Gastrocnemius medialis (tissue), 4 donors: ENCODE data around the gene TAS1R2. TPM values are rescaled to one million over a fixed set of nuclear protein-coding genes. Genes with fewer than 3 reads are reported as not detected.

Source experiments
- ATAC-seq, 2 donors: fragments of 150-250 bp; one replicate each; pipeline ENCODE4 v1.9.1; 2016
- DNase-seq, 2 donors: peaks; one replicate each; pipeline ENCODE4 v3.0.0-alpha.2; 2019
- H3K27ac ChIP-seq, 4 donors: fragments of 200-600 bp; sonication (generic); 1 replicate in 1 of 4; 2 replicates in 3 of 4; pipeline ENCODE4 v1.5.1; 2016 to 2018; ENCODE audit warnings: mild to moderate bottlenecking in 2 of 4, moderate library complexity in 1 of 4
- H3K27me3 ChIP-seq, 3 donors: fragments of 200-600 bp; sonication (generic) in 2 of 3; 1 replicate in 1 of 3; 2 replicates in 2 of 3; pipeline versions ENCODE4 v1.5.1 to v1.6.0; 2016 to 2019; ENCODE audit warnings: mild to moderate bottlenecking in 1 of 3, moderate library complexity in 1 of 3
- H3K36me3 ChIP-seq, 2 donors: fragments of 200-600 bp; sonication (generic) in 1 of 2; one replicate each; pipeline ENCODE4 v1.5.1; 2017 to 2018
- H3K4me1 ChIP-seq, 2 donors: fragments of 200-600 bp; sonication (generic) in 1 of 2; one replicate each; pipeline ENCODE4 v1.5.1; 2016 to 2017; ENCODE audit warnings: mild to moderate bottlenecking in 2 of 2
- H3K4me3 ChIP-seq, 4 donors: fragments of 200-600 bp; sonication (generic) in 3 of 4; 1 replicate in 1 of 4; 2 replicates in 3 of 4; pipeline ENCODE4 v1.5.1; 2016 to 2019; ENCODE audit warnings: mild to moderate bottlenecking in 2 of 4
- H3K9me3 ChIP-seq, 3 donors: fragments of 200-600 bp; sonication (generic) in 2 of 3; 1 replicate in 1 of 3; 2 replicates in 2 of 3; pipeline ENCODE4 v1.5.1; 2016 to 2019
- CTCF ChIP-seq, 5 experiments: fragments of 450-650 bp in 3 of 5; fragments of 200-600 bp in 2 of 5; sonication (generic) in 2 of 5; IDR thresholded peaks in 4 of 5; conservative IDR thresholded peaks in 1 of 5; 1 replicate in 4 of 5; 2 replicates in 1 of 5; pipeline ENCODE4 v1.5.1; 2016 to 2019; ENCODE audit warnings: antibody characterized with exemption in 5 of 5, mild to moderate bottlenecking in 3 of 5, moderate library complexity in 3 of 5
- POLR2A ChIP-seq, 2 donors: fragments of 450-650 bp; IDR thresholded peaks; one replicate each; pipeline ENCODE4 v1.6.1; 2017; ENCODE audit warnings: antibody characterized with exemption in 2 of 2, mild to moderate bottlenecking in 2 of 2, moderate library complexity in 2 of 2
- in situ Hi-C, 4 donors: fragments of 200-750 bp; cut with MboI; loops; one replicate each; pipeline versions ENCODE4 v1.15.0 to v1.8.0; 2017; ENCODE audit warnings: low sequenced_read_pairs in 4 of 4
- intact Hi-C: fragments of 100-400 bp; cut with DNase I; formaldehyde crosslinking; loops from one replicate; pipeline ENCODE4 v1.15.1; 2023; ENCODE audit warnings: low total_unique reads
- total RNA-seq, 4 donors: library from RNA; depleted of rRNA; stranded (reverse); fragments of >200 nt; gene quantifications; one replicate each; pipeline versions ENCODE4 v1.1.0 to v1.2.3, GENCODE V29; 2016

Gene TAS1R2
- total RNA-seq, 4 donors from 2014 or later, result not detected

GRCh38 chr1:18876210-18876609 is 16.8 kb upstream of the TAS1R2 start:
- H3K27ac ChIP-seq, result no peak overlapping the region
- no peak for DNase-seq
- no peak for ATAC-seq
- H3K4me3 ChIP-seq, result no peak overlapping the region
- H3K36me3 ChIP-seq, result peaks cover 0 to 8% of the 10 kb centered on the region in 2 donors
- intact Hi-C loops (no loop called here), in situ Hi-C loops (no loop called here)
- H3K9me3 ChIP-seq, result no peaks in the 10 kb centered on the region
- H3K27me3 ChIP-seq, result no peaks in the 10 kb centered on the region
- no peak for TF ChIP-seq POLR2A (IDR thresholded peaks at IDR 0.05)
- TF ChIP-seq CTCF (IDR thresholded peaks at IDR 0.05 in 4 of 5, conservative IDR thresholded peaks at IDR 0.05 in 1 of 5), result no peak
- peaks cover 0 to 4% of the 10 kb centered on the region in 2 donors for H3K4me1 ChIP-seq

- H3K4me1 ChIP-seq, result peaks cover 0 to 4% of the 10 kb centered on the region in 2 donors
- H3K27ac ChIP-seq, result no peak overlapping the region
- intact Hi-C loops, result loop anchor here (2.0 kb wide), 1 partner anchor 279 kb away; no protein-coding TSS in a partner anchor
- peaks cover 0 to 8% of the 10 kb centered on the region in 2 donors for H3K36me3 ChIP-seq
- in situ Hi-C loops, result no loop called here
- no peak for ATAC-seq
- no peak overlapping the region for H3K4me3 ChIP-seq
- no peaks in the 10 kb centered on the region for H3K27me3 ChIP-seq
- TF ChIP-seq POLR2A (IDR thresholded peaks at IDR 0.05), result no peak
- no peak for TF ChIP-seq CTCF (IDR thresholded peaks at IDR 0.05 in 4 of 5, conservative IDR thresholded peaks at IDR 0.05 in 1 of 5)
- DNase-seq, result no peak
- H3K9me3 ChIP-seq, result no peaks in the 10 kb centered on the region
Observed at GRCh38 chr1:18875796-18876128, 16.3 kb upstream of the TAS1R2 start.

GRCh38 chr1:18875107-18875795 is 15.8 kb upstream of the TAS1R2 start:
- intact Hi-C loops (loop anchor here (2.0 kb wide), 1 partner anchor 278 kb away; no protein-coding TSS in a partner anchor), in situ Hi-C loops (no loop called here)
- TF ChIP-seq POLR2A (IDR thresholded peaks at IDR 0.05) (no peak), CTCF (IDR thresholded peaks at IDR 0.05 in 4 of 5, conservative IDR thresholded peaks at IDR 0.05 in 1 of 5) (peak; percentile 41 to 82 (median 70))
- H3K4me1 ChIP-seq, result peaks cover 0 to 4% of the 10 kb centered on the region in 2 donors
- no peaks in the 10 kb centered on the region for H3K27me3 ChIP-seq
- DNase-seq (peak; percentile 49 to 71), ATAC-seq (peak; percentile 46 to 80)
- H3K36me3 ChIP-seq, result peaks cover 0 to 8% of the 10 kb centered on the region in 2 donors
- H3K4me3 ChIP-seq, result no peak overlapping the region
- H3K27ac ChIP-seq, result no peak overlapping the region
- no peaks in the 10 kb centered on the region for H3K9me3 ChIP-seq

- Histone ChIP-seq H3K36me3 (peaks cover 0 to 8% of the 10 kb centered on the region in 2 donors), H3K27ac (no peak overlapping the region), H3K4me3 (no peak overlapping the region), H3K4me1 (peaks cover 0 to 4% of the 10 kb centered on the region in 2 donors), H3K9me3 (no peaks in the 10 kb centered on the region), H3K27me3 (no peaks in the 10 kb centered on the region)
- intact Hi-C loops (loop anchor here (2.0 kb wide), 1 partner anchor 278 kb away; no protein-coding TSS in a partner anchor), in situ Hi-C loops (no loop called here)
- ATAC-seq, result peak in 1 of 2 donors; percentile 69
- TF ChIP-seq CTCF (IDR thresholded peaks at IDR 0.05 in 4 of 5, conservative IDR thresholded peaks at IDR 0.05 in 1 of 5), result no peak
- TF ChIP-seq POLR2A (IDR thresholded peaks at IDR 0.05), result no peak
- DNase-seq, result peak; percentile 28 to 37
Observed at GRCh38 chr1:18874600-18874999, 15.1 kb upstream of the TAS1R2 start.
